OCI-LY1 (cell line): Measurements from ENCODE around the gene SLC35F5.

Experiments used
- H2AFZ ChIP-seq: fragments of 200-600 bp; sonication (generic), shearing (Covaris generic); 2 replicates; pipeline ENCODE4 v1.6.0; 2014; ENCODE audit warnings: antibody characterized with exemption, mild to moderate bottlenecking, low read length
- H3F3A ChIP-seq: fragments of 200-600 bp; sonication (generic), shearing (Covaris generic); 2 replicates; pipeline ENCODE4 v1.6.0; 2014; ENCODE audit warnings: mild to moderate bottlenecking, antibody characterized with exemption, low read length, moderate library complexity; ENCODE audit not compliant: insufficient read depth
- H3K27ac ChIP-seq: fragments of 200-600 bp; sonication (generic); 2 replicates; pipeline ENCODE4 v1.5.1; 2014; ENCODE audit warnings: low read length, mixed run types, mild to moderate bottlenecking, low read depth; ENCODE audit not compliant: poor library complexity, severe bottlenecking
- H3K27me3 ChIP-seq: fragments of 200-600 bp; sonication (generic); 2 replicates; pipeline ENCODE4 v1.6.0; 2014; ENCODE audit warnings: antibody characterized with exemption, mild to moderate bottlenecking, low read length, moderate library complexity; ENCODE audit not compliant: insufficient read depth
- H3K36me3 ChIP-seq: fragments of 200-600 bp; sonication (generic); 2 replicates; pipeline ENCODE4 v1.6.1; 2014; ENCODE audit warnings: mild to moderate bottlenecking, antibody characterized with exemption, low read length, moderate library complexity, mixed read lengths; ENCODE audit not compliant: insufficient read depth
- H3K4me1 ChIP-seq: fragments of 200-600 bp; sonication (generic); 2 replicates; pipeline ENCODE4 v1.5.1; 2014; ENCODE audit warnings: mild to moderate bottlenecking, low read length, moderate library complexity; ENCODE audit not compliant: insufficient read depth, severe bottlenecking
- H3K4me2 ChIP-seq: fragments of 200-600 bp; sonication (generic), shearing (Covaris generic); 2 replicates; pipeline ENCODE4 v1.6.1; 2014; ENCODE audit warnings: low read length
- H3K4me3 ChIP-seq: fragments of 200-600 bp; sonication (generic); 2 replicates; pipeline ENCODE4 v1.5.1; 2014; ENCODE audit warnings: low read length, low read depth, mild to moderate bottlenecking, mixed read lengths; ENCODE audit not compliant: poor library complexity, severe bottlenecking
- H3K79me2 ChIP-seq: fragments of 200-600 bp; shearing (Covaris generic); 2 replicates; pipeline ENCODE4 v1.6.1; 2016; ENCODE audit warnings: mixed run types, low read length, mixed read lengths; ENCODE audit not compliant: insufficient read depth
- H3K9ac ChIP-seq: fragments of 200-600 bp; sonication (generic), shearing (Covaris generic); 2 replicates; pipeline ENCODE4 v1.6.1; 2014; ENCODE audit warnings: mild to moderate bottlenecking, low read length, mixed read lengths
- H3K9me2 ChIP-seq: fragments of 200-600 bp; sonication (generic), shearing (Covaris generic); 2 replicates; pipeline ENCODE4 v1.6.1; 2014; ENCODE audit warnings: low read depth, mild to moderate bottlenecking, low read length, mixed read lengths
- H3K9me3 ChIP-seq: fragments of 200-600 bp; shearing (Covaris generic); 2 replicates; pipeline ENCODE4 v1.6.1; 2014; ENCODE audit warnings: low read length, mixed read lengths
- H4K20me1 ChIP-seq: fragments of 200-600 bp; sonication (generic), shearing (Covaris generic); 2 replicates; pipeline ENCODE4 v1.6.0; 2016; ENCODE audit warnings: mild to moderate bottlenecking, low read length; ENCODE audit not compliant: insufficient read depth
- CTCF ChIP-seq: fragments of 200-600 bp; sonication (generic), shearing (Covaris generic); IDR thresholded peaks from 2 replicates; pipeline ENCODE4 v1.5.1; 2017; ENCODE audit warnings: mild to moderate bottlenecking, antibody characterized with exemption, low read length, moderate library complexity, mixed read lengths
- EZH2 ChIP-seq: fragments of 200-600 bp; sonication (generic), shearing (Covaris generic); IDR thresholded peaks from 2 replicates; pipeline ENCODE4 v1.8.0; 2017; ENCODE audit warnings: borderline replicate concordance, mixed run types, mild to moderate bottlenecking, antibody characterized with exemption, low read length, moderate library complexity, mixed read lengths

SLC35F5 gene

GRCh38 chr2:113750385-113750784 lies 6.1 kb downstream of the SLC35F5 start:
- Histone ChIP-seq H3K9ac (no peak overlapping the region), H3F3A (no peaks in the 10 kb centered on the region), H2AFZ (no peak overlapping the region), H3K27ac (no peak overlapping the region), H3K79me2 (peaks cover 37% of the 10 kb centered on the region), H3K4me3 (no peak overlapping the region), H3K36me3 (peaks cover 68% of the 10 kb centered on the region), H3K9me3 (no peaks in the 10 kb centered on the region), H3K4me1 (peaks cover 14% of the 10 kb centered on the region), H3K27me3 (no peaks in the 10 kb centered on the region), H3K4me2 (no peak overlapping the region), H3K9me2 (no peaks in the 10 kb centered on the region), H4K20me1 (no peaks in the 10 kb centered on the region)
- TF ChIP-seq EZH2 (no peak), CTCF (no peak)

GRCh38 chr2:113741091-113741490 lies 15.4 kb downstream of the SLC35F5 start:
- Histone ChIP-seq H3K9me2 (no peaks in the 10 kb centered on the region), H3F3A (no peaks in the 10 kb centered on the region), H2AFZ (no peak overlapping the region), H3K79me2 (no peaks in the 10 kb centered on the region; the same call in 1 of the 2 replicates), H3K27me3 (no peaks in the 10 kb centered on the region), H3K9me3 (no peaks in the 10 kb centered on the region), H3K4me3 (no peak overlapping the region), H3K4me1 (no peaks in the 10 kb centered on the region), H3K36me3 (peaks cover 88% of the 10 kb centered on the region), H3K27ac (no peak overlapping the region), H4K20me1 (no peaks in the 10 kb centered on the region), H3K4me2 (no peak overlapping the region), H3K9ac (no peak overlapping the region)
- TF ChIP-seq EZH2 = no peak
- TF ChIP-seq CTCF = no peak

GRCh38 chr2:113739849-113740248 lies 16.6 kb downstream of the SLC35F5 start:
- Histone ChIP-seq H3K27me3 (no peaks in the 10 kb centered on the region), H3K9ac (no peak overlapping the region)

More at GRCh38 chr2:113739849-113740248, 16.6 kb downstream of the SLC35F5 start:
- no peak for TF ChIP-seq EZH2
- TF ChIP-seq CTCF = no peak
- no peak overlapping the region for H3K4me3 ChIP-seq
- H2AFZ ChIP-seq = no peak overlapping the region
- H3K9me3 ChIP-seq = no peaks in the 10 kb centered on the region
- no peaks in the 10 kb centered on the region; the same call in 1 of the 2 replicates for H3K79me2 ChIP-seq
- H3F3A ChIP-seq = no peaks in the 10 kb centered on the region; the same call in 1 of the 2 replicates
- H3K27ac ChIP-seq = no peak overlapping the region
- H3K9me2 ChIP-seq = no peaks in the 10 kb centered on the region
- H4K20me1 ChIP-seq = no peaks in the 10 kb centered on the region
- no peak overlapping the region for H3K4me2 ChIP-seq
- H3K36me3 ChIP-seq = peaks cover 86% of the 10 kb centered on the region
- H3K4me1 ChIP-seq = no peaks in the 10 kb centered on the region
